Posterior cingulate gyrus (tissue), 11 donors: ENCODE measurements around the gene ANKFN1.

ENCODE experiments used
- DNase-seq, 10 donors: peaks; one replicate each; pipeline versions ENCODE4 v3.0.0 to v3.0.0-alpha.2; 2020 to 2021; ENCODE audit warnings: mixed read lengths in 3 of 10
- intact Hi-C: fragments of 100-400 bp; cut with DNase I; formaldehyde crosslinking; loops from one replicate; pipeline ENCODE4 v1.15.1; 2023

Gene ANKFN1

DNA sequence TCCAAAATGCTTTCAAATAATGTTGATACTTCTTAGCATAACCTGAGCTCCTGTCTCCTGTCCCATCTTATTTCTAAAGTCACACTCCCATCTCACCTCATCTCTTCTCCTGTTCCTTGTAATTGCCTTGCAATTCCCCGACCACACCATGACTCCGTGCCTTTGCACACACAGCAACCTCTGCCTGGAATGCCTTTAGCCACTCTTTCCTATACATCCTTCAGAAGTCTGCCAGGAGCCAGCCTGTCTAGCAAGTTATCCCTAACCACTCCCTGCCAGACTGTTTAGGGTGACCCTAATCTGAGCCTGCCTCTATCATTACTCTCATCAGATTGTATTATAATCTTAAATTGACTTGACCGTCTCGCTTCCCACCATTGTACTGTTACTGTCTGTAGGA is 272.2 kb downstream of the ANKFN1 start:
- no peak for DNase-seq
- intact Hi-C loops, result no loop called here

GRCh38 chr17:56426901-56427300 is 273.6 kb downstream of the ANKFN1 start:
- DNase-seq, result no peak
- intact Hi-C loops, result no loop called here

GRCh38 chr17:56431736-56432135 is 278.5 kb downstream of the ANKFN1 start:
- intact Hi-C loops, result no loop called here
- no peak for DNase-seq

DNA sequence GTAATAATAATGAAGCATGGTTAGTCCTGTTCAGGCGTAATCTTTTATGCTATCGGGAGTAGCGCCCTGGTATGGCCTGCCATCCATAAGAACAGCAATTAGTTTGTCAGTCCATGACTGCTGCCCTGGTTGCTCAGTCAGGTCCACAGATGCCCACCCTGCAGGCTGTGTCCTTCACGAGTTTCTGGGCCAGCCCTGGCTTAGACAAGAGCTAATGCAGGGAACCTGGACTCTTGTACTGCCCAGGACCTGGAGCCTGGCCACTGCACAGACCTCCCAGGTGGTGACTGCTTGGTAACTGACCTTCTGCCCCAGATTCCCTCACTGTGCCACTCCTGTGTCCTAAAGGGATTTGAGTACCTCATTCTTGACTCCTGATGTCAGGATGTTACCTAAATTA is 279.2 kb downstream of the ANKFN1 start:
- intact Hi-C loops, result no loop called here
- peak in 2 of 10 donors; percentile 49 to 80 for DNase-seq

DNA sequence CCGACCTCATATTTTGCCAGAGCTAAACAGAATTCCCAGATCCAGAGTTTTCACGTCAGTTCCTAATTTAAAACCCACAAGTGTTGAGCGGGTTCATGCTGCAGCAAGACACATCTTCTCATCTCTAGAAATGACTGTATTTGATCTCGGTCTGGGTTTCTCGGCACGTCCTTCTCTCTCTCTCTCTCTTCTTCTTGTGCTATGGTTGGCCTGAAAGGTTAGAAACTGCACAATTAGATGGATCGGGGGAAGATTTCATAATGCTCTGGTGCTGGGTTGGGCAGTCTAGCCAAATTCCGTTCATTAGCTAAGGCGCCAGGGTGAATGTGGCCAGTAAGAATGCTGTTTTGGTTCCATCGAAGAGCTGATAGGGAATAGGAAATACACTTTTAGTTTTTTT is 281.3 kb downstream of the ANKFN1 start:
- intact Hi-C loops, result no loop called here
- no peak for DNase-seq

DNA sequence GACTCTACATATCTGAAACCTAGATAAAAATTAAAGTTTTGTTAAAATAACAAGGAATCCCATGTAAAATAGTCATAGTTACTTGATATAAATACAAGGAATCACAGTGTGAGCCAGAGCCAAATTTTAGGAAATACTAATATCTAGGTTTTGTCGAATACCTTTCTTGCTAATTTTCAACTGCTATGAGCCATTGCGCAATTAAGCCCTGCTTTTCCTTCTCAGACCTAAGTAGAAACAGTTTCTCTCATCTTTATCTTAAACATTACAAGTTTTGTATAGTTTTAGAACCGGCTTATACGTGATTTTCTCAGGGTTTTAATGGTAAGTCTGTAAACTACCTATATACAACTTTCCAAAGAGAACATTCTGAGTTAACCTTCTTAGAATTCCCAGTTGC is 282.9 kb downstream of the ANKFN1 start:
- intact Hi-C loops, result no loop called here

DNA sequence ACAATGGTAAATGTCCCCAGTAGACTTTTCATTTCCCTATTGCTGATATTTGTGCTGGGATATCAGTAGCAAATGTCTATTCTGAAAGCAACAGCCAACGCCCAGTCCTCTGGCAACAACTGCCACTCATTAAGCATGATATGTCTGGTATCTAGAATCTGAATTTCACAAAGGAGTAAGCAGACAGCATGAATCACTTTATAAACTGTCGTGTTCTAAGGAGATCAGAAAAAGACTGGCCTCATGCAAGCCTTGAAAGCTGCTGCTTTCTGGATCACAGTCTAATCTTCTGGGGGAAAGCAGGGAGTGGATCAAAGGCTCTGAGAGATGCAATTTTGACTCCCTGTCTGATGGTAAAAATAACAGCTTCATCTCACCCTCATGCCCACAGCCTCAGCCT is 287.1 kb downstream of the ANKFN1 start:
- DNase-seq, result no peak
- intact Hi-C loops, result no loop called here

More for the DNA sequence above, 282.9 kb downstream of the ANKFN1 start:
- peak in 1 of 10 donors; percentile 48 for DNase-seq

DNA sequence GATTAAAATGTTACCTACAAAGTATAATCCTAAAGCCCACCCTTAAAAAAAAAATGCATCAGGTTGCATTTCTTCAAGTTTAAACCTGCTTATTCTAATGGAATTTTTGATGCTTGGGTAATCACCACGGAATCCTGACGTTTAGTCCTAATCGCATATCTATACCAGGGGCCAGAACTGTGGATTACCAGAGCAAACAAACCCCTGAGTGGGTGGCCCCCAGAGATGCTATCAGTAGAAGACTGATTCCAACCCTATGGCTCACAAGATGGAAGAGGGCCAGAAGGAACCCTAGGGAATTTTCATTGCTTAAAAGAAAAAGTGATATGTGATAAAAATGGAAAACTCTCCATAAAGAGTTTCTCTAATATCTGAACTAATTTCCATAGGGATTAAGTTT is 288.0 kb downstream of the ANKFN1 start:
- intact Hi-C loops, result no loop called here
- no peak for DNase-seq

GRCh38 chr17:56445692-56446411 is 292.6 kb downstream of the ANKFN1 start:
- DNase-seq, result no peak
- intact Hi-C loops, result no loop called here

GRCh38 chr17:56447171-56447570 is 293.9 kb downstream of the ANKFN1 start:
- no peak for DNase-seq
- intact Hi-C loops, result no loop called here

DNA sequence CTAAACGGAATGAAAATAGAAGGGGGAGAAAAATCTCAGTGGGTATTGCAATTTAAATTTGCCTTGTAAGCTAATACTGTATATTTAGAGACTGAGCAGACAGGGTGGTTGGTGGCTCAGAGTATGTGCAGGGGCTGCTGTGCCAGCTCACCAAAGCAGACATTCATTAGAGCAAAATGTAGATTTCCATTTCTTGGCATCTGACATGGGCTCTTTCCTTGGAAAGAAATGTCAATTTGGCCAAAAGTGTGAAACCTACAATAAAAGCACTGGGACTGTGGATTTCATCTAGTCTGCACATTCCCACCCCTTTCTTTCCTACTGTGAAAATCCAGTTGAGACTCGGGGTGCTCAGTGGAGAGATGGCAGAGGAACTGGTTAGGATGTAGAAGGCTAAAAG is 295.1 kb downstream of the ANKFN1 start:
- intact Hi-C loops, result no loop called here
- DNase-seq, result no peak

DNA sequence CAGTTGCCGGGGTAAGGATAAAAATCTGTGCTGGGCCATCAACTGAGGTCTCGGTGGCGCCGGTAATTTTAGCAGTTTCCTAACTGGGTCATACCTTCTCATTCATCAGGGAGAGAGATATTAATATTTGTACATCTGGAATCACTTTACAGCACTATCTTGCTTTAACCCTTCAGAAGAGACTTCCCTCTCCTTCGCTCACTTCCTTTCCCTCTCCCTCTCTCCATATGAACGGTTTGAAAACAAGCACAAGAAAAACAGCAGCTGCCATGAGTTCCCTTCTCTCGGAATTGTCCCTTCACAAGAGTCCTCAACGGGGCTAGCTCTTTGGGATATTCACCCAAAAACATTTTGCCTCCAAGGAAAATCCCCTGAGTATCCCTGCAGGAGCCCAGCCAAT is 295.9 kb downstream of the ANKFN1 start:
- intact Hi-C loops, result no loop called here
- no peak for DNase-seq

DNA sequence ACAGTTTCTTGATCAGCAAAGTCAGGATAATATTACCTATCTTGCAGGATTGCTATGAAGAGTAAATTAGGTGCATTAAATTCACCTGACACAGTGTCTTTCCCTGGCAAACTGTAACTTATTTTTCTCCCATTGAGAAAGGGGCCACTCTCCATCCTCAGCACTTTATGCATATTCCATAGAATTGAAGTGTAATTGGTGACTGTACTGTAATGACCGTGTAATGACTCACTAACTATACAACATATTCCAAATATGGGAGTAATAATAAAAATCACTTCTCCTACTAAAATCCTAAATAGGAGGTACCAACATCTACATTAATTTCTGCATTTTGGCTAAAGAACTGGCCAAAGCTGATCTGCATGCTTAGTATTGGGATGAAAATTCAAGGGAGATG is 298.4 kb downstream of the ANKFN1 start:
- no peak for DNase-seq
- intact Hi-C loops, result no loop called here

- intact Hi-C loops, result no loop called here
- no peak for DNase-seq
Observed at GRCh38 chr17:56452461-56452860, 299.2 kb downstream of the ANKFN1 start.

- intact Hi-C loops, result no loop called here
Observed at GRCh38 chr17:56457501-56457900, 304.2 kb downstream of the ANKFN1 start.

DNA sequence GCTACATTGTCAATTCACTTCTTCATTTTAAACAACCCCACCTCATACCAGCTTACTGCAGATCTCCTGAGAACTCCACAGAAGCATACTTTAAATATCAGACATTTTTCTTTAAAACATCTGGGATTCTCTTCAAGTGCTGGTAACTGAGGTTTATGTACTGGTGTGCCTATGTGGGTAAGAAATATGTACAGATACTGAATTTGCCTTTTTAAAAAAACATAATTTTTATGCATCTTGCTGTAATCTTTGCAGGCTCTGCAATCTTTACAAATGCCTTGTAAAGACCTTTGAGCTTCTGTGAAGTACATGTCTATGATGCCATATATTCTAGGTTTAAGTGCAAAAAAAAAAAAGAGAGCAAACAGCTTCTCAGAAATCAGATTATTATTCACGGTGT is 312.6 kb downstream of the ANKFN1 start:
- intact Hi-C loops, result no loop called here
- no peak for DNase-seq

More at GRCh38 chr17:56457501-56457900, 304.2 kb downstream of the ANKFN1 start:
- no peak for DNase-seq

DNA sequence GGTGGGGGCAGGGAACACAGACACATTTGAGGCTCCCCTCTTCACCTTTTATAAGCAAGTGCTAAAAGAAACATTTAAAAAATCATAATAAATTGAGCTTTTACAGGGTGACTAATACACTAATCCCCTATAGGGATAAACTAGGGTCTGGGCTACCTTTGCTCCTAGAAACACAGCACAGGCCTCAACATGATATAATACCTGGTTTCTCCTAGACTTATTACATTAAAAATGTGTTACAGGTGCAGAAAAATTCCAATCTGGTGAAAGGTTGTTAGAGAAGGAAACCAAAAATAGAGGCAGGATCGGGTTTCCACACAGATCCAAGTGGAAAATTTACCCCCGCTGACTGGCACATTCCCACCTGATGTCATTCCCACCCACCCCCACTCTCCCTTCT is 315.6 kb downstream of the ANKFN1 start:
- no peak for DNase-seq
- intact Hi-C loops, result no loop called here

- intact Hi-C loops, result no loop called here
- DNase-seq, result no peak
Observed at GRCh38 chr17:56471696-56472095, 318.4 kb downstream of the ANKFN1 start.

- intact Hi-C loops, result no loop called here
- no peak for DNase-seq
Observed at GRCh38 chr17:56475116-56475515, 321.8 kb downstream of the ANKFN1 start.

- no peak for DNase-seq
- intact Hi-C loops, result no loop called here
Observed at GRCh38 chr17:56478836-56479447, 325.7 kb downstream of the ANKFN1 start.

DNA sequence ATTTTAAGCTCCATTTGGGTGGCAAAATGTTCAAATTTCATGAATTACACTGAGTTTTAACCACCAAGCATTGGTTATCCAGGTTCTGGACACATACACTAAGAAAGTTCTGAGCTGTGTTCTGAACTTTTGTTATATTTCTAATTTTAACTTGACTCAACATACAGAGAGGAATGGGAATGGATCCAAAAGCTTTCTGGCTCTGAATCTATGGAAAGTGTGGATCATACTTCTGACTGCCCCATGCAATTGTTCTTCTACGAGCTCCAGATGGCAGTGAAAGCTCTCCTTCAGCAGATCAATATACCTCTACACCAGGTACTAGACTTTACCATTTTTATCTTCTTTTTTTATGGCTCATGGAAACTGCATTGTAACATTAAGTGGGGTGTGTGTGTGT is 327.2 kb downstream of the ANKFN1 start:
- DNase-seq, result no peak
- intact Hi-C loops, result no loop called here

DNA sequence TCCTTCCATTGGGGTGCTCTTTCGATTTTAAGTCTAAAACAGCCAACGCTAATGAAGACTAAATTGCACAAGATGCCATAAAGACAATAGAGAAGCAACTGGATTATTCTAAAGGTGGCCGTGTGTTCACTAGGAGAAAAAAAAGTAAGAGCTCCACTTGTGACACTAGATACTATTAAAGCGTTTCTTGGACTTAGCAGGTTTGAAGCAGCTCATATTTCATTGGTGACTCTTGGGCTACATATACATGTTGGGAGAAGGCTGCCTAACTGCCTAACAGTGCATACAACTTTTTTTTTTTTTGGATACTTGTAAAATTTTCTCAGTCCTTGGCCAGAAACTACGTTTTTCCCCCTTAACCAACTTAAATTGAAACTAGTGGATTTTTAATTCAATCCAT is 328.4 kb downstream of the ANKFN1 start:
- no peak for DNase-seq
- intact Hi-C loops, result no loop called here

DNA sequence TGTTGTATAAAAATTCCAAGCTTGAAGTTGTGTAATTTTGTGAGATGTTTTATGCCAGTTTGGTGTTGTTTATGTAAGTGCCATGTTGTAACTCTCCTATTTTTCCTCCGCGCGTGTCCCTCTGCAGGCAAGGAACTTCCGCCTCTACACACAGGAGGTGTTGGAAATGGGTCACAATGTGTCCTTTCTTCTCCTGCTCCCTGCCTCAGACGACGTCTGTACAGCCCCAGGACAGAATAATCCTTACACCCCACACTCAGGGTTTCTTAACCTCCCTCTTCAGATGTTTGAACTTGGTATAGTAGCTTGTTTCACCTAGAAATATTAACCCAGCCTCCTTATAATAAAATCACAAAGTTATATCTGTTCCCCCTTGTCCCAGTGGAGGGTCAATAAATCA is 329.0 kb downstream of the ANKFN1 start:
- DNase-seq, result no peak
- intact Hi-C loops, result no loop called here
